HG03521 (cell line): ENCODE results near the gene NXPH1.

ENCODE experiments used
- ATAC-seq: cut with Tn5 transposase; IDR thresholded peaks from one replicate; pipeline ENCODE4 v1.9.1; 2021; ENCODE audit warnings: mild to moderate bottlenecking, moderate library complexity; ENCODE audit not compliant: unreplicated experiment

NXPH1 gene

DNA sequence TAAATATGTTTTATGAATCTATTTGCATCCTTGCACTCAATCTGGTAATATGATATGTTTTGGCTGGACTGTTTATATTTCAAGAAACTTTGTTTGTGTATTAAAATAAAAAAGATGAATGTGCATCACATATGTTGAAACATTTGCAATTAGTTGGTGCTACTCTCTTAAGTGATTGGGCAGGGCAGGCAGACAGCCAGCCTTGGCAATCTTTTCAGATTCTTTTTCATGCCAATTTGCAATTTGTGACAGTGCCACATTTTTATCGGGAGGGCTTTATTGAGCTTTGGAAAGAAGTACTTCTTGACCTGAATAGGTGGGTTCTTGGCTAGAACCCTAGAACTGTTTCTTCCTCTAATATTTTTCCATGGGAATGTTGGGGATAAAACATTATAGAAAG, 152.2 kb downstream of the NXPH1 start:
- no peak for ATAC-seq

DNA sequence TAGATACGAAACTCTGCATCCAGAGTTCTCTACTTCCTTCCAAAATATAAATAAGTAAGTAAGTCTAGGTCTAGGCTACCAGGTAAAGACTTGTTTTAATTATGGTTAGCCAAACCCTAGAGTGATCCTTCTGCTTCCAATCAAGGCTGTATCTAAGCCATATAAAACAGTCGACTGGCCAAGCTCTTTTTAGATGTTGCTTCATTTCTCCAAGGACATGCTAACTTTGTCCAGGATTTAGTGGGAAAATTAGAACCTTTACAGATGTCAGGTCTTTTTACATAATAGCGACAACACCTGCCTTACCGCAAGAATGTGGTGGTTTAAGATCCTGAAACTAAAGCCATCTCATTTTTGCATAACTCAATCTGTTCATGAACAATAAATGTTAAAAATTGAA, 156.8 kb downstream of the NXPH1 start:
- ATAC-seq: no peak

DNA sequence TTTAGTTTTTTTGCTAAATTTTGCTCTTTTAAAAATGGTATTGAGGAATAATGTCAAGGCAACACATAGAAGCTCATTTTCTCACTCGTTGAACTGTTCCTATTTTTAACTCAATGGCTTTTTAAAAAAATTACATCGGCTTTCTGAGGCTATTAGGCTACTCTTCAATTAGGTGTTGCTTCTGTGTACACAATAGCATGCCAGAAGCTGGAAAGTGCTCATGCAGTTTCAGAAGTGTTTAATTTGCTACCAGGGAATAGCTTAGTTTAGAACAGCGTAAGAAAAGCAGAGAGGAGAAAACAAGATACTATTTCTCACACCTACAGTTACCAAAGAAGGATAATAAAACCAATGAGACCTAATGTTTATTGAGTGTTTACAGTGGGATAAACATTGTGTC, 157.4 kb downstream of the NXPH1 start:
- no peak for ATAC-seq

DNA sequence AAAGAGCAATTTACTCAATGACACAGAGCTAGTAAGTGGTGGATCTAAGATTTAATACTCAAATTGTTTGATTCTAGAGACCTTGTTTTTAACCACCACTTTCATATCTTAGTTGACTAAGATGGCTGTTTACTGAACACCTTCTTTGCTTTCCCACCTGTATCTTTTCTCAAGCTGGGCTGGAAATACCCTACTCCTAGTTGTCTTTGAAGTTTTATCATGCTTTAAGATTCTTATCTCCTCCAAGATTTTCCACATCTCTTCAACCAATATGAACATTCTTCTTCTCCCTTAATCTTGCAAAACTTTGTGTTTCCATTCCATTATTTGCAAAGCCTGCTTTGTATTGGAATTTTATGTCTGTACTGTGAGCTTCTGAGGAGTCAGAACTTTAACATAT, 157.9 kb downstream of the NXPH1 start:
- ATAC-seq: no peak

DNA sequence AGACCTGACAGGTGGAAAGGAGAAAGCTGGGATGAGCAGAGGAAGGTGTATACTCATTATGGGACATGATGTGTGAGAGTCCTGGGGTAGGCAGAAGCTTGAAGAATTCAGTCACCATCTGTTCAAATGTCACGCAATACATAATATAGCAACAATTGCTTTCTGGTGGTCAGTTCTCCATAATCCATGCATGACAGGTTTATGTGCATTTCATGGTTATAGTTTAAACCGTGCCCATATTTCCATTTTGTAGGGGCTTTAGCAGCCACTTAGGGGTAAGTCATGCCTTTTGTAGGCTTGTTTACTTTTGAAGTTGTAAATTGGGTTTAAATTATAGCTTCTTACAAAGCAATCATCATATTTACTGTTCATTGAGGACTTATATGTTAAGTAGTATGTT, 158.8 kb downstream of the NXPH1 start:
- ATAC-seq: no peak

DNA sequence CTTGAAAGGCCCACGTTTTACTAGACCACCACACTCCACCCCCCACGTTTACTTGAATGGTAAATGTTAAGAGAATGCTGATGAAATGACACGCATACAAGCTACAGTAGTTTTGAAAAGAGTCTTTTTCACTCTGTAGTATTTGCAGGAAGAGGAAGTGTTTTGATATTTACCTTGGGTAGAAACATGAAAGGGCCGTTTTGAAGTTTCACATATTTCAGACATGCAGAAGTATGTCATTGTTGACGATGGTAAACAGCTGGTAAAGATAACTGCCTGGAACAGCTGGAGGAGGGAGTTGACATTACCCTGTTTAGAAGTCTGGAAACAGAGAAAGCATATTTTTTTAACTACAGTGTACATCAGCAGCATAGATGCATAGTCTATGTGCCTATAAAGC, 160.7 kb downstream of the NXPH1 start:
- ATAC-seq: no peak

DNA sequence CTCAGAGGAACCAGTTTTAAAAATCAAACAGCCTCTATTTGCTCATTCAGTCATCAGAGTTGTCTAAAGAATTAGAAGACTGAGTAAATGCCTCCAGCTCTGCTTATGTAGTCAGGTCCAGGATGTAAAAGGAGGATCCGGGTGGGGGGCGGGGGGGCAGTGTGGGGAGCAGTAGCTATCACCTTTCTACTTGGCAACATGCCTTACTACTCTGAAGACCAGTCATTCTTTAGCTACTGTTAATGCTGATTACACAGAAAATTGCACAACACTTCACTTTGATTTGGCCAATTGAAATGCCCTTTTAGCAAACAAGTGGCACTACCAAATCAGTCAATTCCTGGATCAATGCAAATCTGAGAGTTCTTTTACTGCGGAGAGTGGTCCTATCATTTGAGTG, 164.2 kb downstream of the NXPH1 start:
- ATAC-seq: no peak

DNA sequence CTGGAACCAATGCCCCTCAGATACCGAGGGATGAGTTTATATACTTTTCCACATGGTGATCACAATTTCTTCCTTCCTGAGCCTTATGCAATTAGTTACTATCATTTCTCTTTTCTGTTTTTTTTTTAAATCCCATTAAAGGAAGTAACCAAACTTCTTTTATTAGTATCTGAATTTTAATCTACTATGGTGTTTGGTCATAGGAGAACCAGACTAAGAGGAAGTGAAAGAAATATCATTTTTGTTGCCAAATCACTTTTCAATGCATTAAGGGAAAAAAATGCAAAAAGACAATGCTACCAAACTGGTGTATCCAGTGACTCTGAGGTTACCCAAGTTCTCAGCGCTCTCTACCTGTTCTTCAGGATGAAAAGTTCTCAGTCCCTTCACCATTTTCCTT, 167.7 kb downstream of the NXPH1 start:
- no peak for ATAC-seq

DNA sequence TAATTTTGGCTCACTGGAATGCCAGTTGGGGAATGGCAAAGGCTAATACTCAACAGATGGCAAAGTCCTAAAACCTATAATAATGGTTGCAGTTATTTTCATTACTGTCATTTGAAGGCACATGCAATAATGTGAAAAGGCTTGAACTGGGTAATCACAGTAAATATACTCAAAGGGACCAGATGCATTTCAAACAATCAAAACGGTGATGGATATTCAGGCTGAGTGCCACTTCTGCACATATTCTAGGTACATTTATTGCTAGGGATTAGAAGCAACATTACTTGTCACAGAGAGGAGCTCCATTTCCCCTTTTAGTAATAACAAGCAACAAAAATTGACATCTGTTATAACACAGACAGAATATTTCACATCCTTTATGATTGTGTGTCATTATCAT, 171.8 kb downstream of the NXPH1 start:
- ATAC-seq: no peak

DNA sequence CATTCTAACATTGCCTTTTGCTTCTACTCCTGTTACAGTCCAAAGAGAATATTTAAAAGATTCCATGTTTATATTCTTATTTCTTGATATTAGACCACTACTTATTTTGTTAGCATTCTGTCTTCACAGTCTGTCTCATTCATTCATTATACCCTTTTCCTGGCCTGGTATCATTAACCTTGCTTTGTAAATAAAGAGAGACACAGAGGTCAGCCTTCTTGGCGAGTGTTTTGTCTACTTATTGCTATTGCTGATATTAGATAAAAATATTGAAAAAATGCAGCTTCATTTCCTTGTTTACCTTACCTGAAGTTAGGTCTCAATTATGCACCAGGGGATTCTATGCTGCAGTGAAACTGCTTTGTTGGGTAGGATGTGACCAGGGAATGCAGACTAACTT, 179.2 kb downstream of the NXPH1 start:
- ATAC-seq: no peak

DNA sequence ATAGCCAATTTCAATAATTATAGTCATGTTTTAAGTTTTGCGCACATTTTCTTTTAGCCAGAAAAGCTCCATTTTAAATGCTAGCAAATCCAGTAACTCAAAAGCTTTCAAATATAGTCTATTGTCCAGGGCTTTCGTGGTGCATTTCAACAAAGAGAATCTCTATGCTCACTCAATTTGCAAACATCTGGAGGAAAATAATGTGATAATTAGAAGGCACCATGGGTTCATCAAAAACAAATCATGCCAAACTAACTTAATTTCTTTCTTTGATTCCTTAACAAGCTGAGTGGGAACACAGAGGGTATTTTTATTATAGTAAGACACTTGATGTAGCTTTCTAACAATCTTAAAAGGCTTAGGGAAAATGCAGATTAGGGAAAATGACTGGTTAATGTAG, 179.8 kb downstream of the NXPH1 start:
- no peak for ATAC-seq

DNA sequence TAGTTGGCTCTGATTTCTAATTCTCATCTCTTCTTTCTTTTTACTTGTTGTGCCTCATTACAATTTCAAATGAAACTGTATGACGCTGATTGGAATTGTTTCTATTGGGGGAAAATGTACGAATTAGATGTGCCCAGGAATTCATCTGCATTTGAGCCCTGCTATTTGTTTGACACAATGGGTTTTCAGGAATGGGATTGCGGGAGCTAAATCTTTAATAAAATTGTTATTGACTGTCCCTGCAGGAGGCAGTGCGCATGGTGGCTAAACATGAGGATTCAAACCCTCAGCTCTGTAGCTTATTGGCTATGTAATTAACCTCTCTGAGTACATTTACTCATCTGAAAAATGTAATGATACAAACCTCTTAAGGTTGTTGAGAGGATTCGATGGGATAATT, 181.6 kb downstream of the NXPH1 start:
- ATAC-seq: no peak

DNA sequence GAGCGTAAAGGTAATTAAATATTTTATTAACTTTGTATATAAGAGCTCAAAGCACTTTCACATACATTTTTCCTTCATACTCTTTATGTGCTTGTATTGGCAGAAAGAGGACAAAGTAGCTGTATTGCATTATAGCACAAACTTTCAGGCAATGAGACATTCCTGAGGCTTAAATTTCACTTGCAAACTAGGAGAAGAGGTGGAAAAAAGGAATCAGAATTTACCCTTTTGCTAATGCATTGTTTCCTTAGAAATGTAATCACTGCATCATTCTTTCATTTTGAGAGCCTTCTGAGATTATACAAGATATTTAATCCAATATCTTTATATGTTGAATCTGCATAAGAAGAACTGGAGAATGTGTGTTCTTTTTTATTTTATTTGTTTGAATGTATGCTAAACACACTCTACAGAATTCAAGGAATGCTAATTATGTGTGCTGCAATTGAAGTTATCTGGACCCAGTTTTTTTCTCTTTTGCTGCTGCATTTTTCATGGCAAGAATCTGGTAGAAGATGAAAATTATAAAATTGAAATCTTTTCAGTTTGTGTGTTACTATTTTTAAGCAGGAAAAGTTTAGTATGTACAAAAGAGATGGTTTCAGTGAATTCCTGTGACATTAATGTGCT, 185.1 kb downstream of the NXPH1 start:
- no peak for ATAC-seq

DNA sequence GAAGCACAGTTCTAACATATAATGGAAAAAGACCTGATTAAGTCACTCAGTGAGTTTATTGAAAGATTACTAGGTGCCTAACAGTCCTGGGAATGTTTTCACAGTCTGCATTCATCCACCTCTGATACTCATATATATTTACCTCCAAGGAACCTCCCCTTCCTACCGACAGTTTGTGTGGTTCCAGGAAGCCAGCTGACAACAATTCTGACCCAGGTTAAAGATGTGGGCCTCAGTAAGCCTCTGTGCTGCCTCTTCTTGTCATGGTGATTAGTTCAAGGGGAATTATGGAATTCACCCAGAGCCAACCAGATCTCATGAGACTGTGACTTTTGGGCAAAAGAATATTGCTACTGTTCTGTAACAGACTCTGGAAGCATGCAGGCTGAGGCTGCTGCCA, 186.8 kb downstream of the NXPH1 start:
- ATAC-seq: no peak

DNA sequence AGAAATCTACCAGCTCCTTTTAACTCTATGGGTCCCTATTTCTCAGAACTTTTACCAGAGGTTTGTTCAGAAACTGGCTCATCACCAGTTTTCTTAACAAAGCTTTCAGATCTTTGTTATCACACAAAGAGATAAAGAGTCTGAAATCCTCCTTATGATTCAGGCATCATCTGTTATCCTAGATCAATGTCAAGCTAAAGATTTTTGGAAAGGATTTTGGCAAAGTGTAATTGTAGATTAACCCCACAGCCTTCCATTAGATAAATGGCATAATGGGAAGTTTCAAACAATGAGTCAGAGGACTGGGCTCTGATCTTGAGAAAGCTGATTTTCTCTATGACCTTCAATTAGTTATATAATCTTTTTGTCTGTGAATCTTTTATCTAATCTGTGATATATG, 192.2 kb downstream of the NXPH1 start:
- ATAC-seq: no peak

DNA sequence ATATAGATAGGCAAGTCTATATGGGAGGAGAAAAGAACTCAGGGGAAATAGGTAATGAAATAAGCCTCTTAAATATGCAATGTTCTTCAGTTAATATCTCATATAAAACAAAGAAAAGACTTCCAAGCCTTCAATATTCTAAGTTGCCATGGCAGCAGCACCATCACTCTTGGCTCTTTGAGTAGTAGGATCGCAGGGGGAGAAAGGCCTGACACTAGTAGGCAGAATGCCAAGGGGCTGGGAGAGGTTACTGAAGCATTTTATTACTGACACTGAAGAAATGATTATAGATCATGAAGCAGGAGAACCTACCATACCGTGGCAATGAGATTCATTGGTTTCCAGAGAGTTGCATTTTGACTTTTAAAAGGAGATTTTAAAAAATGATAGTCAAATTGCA, 193.9 kb downstream of the NXPH1 start:
- no peak for ATAC-seq

DNA sequence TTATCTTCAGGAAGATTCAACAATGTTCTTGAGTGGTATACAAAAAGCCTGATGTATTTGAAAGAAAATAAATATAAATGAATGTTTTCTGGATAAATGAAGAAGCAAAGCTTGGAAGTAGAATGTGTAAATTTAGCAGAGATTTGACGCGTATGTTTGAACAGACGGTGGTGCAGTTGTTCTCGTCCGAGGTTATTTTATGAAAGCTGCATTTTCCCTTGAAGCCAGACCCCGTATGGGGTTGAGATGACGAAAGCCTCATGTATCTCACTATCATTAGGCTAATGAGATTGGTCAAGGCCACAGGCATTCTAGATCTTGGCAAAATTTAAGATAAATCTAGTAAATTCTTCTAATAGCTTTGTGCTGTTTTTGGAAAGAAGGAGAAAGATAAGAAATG, 195.2 kb downstream of the NXPH1 start:
- ATAC-seq: no peak

DNA sequence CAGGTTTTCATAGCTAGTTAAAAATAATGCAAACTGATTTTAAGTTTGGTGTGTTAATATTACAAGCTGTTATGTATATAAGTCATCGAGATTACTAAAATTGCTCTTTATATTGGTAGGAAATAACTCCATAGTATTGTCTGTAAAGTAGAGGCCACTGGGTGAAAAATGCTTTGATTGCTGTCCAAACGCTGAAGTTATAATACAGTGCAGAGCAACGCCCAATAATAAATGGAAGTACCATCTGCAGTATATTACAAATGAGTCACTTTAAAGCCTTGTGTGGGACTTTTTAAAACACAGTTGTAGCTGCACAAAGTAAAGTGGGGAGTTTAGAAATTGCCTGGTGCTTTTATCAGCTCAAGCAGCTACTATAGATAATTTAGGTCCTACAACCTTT, 196.1 kb downstream of the NXPH1 start:
- ATAC-seq: no peak

DNA sequence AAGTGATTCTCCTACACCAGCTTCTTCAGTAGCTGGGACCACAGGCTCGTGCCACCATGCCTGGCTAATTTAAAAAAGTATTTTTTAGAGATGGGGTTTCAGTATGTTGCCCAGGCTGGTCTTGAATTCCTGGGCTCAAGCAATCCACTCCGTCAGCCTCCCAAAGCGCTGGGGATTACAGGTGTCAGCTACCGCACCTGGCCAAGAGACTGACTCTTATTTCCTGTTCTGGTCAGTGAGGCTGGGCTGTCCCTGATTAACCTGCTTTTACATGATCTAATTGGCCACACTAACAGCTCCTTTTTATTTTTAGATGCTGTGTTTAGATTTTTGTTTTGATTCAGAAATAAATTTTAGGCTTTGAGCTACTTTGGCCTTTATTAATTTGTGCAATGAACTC, 203.9 kb downstream of the NXPH1 start:
- no peak for ATAC-seq

DNA sequence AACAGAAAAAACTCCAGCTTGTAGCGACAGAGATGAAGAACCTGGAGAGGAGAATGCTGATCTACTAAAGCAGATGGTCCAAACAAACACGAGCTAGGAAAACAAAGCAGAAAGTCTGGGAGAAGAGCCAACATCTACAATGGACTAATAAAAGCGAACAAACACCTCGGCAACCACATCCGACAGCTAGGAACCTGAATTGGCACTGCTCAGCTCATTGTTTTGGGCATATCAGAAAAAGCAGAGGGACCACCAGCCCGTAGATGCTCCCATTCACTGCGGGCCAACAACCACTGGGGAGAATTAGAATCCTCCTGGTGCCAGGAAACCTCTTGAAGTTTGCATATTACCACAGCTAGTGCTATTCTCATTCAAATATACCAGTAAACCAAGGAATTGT, 204.7 kb downstream of the NXPH1 start:
- no peak for ATAC-seq

DNA sequence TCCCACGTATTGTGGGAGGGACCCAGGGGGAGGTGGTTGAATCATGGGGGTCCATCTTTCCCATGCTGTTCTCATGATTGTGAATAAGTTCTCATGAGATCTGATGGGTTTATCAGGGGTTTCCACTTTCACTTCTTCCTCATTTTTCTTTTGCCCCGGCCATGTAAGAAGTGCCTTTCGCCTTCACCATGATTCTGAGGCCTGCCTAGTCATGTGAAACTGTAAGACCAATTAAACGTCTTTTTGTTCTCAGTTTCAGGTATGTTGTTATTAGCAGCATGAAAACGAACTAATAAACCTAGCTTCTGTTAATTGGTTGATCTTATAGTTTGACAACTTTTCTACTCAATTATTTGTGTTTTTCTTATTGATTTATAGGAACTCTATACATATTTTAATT, 206.3 kb downstream of the NXPH1 start:
- no peak for ATAC-seq

DNA sequence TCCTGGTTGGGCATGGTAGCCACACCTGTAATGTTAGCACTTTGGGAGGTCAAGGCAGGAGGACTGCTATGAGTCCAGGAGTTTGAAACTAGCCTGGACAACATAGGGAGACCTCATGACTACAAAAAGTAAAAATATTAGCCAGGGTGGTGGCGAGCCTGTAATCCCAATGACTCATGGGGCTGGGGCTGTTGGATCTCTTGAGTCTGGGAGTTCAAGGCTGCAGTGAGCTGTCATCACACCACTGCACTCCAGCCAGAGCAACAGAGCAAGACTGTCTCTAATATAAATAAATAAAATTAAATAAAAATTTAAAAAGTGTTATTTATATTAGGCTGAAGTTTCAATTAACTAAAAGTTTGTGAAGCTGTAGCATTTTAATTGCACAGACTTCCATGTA, 207.3 kb downstream of the NXPH1 start:
- no peak for ATAC-seq

DNA sequence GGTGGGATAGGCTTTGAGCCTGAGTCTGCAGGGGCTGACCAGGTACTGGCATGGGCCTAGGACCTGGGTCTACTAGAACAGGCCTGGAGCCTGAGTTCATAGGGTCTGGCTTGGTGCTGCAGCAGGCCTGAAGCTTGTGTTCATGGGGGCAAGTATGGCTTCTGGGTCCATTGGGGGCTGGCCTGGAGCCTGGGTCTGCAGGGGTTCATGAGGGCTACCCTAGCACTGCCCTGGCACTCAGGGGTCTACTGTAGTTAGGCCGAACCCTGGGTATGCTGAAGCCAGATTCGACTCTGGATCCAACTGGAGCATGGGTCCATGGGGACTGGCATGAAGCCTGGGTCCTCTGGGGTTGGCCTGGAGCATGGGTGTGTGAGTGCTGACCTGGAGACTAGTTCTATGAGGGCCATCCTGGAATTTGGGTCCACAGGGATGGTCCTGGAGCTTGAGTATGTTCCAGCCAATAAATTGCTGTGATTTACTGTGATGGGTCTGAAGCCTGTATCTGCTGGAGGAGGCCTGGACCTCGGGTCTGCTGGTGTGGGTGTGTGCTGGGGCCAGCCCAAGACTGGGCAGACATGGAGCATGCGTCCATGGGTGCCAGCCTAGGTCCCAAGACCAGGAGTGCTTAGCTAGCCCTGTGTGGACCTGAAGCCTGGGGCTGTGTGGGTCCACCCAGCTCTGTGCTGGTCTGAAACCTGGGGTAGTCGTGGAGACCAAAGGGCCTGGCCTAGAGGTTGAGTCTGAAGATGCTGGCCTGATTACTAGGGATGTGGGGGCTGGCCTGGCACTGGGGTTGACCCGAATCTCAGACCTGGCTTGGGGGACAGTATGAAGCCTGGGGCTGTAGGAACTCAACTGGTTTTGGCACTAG, 235.5 kb downstream of the NXPH1 start:
- ATAC-seq: no peak
